RPMI7951 (cell line): Measurements from ENCODE around the gene TANC1. TPM values are rescaled to one million over a fixed set of nuclear protein-coding genes. Genes with fewer than 3 reads are reported as not detected.

ENCODE experiments used
- DNase-seq: peaks from one replicate; pipeline ENCODE4 v3.0.0-alpha.2; 2012; ENCODE audit warnings: low read depth
- total RNA-seq: library from RNA; depleted of rRNA; stranded (reverse); fragments of >200 nt; shearing (Covaris generic); gene quantifications from 2 replicates; pipeline ENCODE4 v1.2.3, GENCODE V29; 2014

TANC1 gene
- total RNA-seq, 1 experiment from 2014 or later: 24.4 TPM

DNA sequence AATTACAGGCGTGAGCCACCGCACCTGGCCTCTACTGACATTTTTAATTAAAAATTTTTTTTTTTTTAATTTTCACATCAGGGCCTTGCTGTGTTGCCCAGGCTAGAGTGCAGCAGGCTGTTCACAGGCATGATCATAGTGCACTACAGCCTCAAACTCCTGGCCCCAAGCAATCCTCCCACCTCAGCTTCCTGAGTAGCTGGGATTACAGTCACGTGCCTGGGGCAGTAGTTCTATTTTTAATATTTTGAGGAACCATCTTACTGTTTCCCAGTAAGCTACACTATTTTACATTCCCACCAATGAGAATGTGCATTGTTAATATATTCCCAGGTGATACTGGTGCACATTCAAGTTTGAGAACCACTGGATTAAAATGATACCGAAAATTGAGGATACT lies 225.4 kb downstream of the TANC1 start:
- no peak for DNase-seq

- no peak for DNase-seq
Measured at GRCh38 chr2:159194241-159194640, 225.8 kb downstream of the TANC1 start.

DNA sequence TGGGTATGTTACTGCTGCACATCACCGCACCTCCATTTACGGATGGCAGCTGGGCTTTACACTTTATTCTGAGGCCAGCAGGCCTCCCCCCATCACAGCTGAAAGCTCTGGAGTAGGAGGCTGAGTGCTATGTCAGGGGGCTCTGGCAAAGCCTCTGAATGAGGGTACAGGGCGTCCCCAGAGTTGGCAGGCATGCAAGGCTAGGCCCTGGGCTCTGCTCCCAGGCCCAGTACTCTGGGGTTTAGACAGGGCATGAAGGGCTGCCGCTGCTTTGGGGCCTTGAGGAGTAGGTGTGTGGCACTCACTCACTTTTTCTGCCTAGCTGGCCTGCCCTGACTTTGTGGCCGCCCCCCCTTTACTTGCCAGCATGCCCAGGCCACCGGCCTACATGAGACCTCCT lies 227.3 kb downstream of the TANC1 start:
- no peak for DNase-seq

GRCh38 chr2:159196393-159196925 lies 228.0 kb downstream of the TANC1 start:
- DNase-seq: no peak

DNA sequence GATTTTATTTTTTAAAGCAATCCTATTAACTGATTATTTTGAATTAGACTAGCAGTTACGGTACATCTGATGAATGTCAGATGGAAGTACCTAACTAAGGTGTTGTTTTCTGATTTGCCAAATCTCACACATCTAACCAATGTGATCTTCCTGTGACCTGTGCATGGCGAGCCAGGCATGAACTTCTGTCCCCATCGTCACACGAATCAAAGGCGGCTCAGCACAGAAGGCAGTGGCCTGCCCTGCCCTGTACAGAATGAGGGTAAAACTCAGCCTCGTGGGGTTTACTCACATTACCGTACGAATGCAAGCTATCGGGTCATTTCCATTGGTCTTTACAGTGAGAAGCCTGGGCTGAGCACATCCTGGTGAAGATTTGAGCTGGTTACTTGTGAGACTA lies 230.8 kb downstream of the TANC1 start:
- no peak for DNase-seq

DNA sequence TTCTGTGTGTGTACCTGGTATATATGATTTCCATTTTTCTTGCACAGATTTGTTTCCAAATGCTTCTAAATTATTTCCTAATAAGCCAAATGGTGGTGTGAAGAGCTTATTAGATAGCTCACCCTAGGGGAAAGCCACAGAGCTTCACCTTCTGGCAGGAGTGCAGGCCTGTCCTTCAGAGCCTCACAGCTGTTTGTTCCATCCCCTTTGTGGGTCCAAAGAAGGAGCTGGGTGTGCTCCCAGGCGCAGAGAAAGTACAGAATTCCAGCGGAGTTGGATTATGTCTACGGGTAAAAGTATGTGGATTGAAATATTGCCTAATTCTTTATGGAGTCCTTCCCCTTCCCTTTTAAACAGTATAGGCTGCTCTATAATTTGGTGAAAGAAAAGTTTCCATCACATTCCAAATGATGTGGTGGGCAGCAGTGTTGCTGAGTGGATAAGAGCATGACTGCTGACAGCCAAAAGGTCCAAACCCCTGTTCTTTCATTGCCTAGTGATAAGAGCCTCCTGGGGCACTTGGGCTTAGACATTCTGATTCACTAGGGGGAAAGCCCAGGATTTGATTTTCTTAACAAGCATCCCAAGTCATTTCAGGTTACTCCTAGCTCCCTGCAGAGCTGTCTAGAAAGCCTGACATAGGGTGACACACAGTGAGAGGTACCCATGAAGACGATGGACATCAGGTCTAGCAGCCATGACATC lies 231.5 kb downstream of the TANC1 start:
- DNase-seq: no peak

DNA sequence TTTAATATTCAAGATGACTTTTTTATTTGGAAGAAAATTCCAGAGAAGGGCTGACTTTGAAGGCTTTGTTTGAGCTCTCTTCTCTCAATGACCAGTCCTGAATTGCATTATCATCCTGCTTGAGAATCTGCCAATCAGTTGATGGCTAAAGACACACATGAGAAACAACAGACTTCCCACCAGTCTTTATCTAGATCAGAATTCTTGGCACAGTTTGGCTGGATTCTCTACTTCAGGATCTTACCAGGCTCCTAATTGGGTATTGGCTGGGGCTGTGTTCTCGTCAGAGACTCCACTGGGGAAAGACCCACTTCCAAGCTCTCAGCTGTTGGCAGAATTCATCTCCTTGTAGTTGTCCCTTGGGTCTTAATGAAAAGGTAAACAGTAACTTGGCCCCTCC lies 232.1 kb downstream of the TANC1 start:
- DNase-seq: no peak

DNA sequence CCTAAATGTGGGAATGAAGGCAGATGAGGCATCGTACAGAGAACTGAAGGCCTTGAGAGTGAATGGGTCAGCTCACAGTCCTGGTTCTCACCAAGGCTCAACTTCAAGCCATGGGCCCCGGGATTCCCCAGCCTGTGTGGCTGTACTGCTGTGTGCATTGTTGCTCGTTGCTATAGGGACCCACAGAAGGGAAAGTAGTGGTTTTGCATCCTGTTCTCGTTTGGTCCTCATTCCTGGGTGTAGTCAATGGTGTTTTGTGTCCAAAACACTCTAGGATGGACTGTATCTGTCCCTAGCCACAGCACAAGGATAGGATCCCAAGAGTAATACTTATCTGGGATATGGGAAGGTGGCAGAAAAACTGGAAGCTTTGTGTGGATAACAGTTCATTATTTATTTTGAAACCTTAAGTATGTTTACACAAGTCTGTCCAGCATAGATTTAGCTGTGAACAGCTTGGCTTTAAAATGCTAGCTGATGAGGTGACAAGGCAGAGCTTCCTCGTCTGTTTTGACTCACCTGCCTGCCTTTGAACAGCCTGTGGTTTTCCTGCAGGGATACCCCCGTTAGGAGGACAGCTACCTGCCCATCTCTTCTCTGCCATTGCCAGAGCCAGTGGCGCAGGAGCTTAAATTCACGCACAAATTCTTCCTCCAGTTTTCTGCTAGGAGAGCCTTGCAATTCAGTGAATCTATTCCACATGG lies 233.1 kb downstream of the TANC1 start:
- peak; percentile 45 for DNase-seq

GRCh38 chr2:159202568-159203071 lies 234.2 kb downstream of the TANC1 start:
- peak; percentile 95 for DNase-seq

DNA sequence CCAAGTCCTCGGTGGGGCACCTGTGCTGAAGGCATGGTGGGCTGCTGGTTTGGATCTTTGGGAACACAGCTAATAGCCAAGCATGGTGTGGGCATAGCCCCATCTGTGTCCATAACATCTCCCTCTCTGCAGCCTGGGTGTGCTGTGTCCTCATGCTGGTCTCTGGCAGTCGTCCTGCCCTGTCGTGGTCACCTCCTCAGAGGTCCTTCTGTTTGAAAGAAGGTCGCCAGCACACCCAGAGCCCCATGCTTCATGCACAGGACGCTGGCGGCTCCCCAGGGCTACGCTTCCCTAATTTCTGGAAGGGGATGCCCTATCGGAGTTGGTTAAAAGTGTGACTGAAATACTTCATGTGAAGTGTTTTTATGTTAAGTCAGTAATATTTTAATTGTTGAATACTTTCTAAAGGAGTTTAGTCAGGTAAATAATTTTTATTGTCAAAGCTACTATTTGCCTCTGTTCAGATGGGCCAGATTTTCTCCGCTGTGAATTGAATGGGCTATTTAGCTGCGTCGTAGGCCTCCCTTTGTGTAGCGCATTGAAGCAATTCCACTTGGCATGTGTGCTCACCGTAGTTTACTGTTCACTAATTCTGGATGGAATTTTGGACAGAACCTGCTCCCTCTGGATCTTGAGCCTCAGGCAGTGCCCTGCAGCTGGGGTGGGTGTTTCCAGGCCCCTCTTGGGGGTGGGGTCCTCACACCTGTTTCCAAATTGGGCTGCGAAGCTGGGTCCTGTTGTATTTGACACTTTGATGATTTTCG lies 236.1 kb downstream of the TANC1 start:
- no peak for DNase-seq

GRCh38 chr2:159206736-159207380 lies 238.4 kb downstream of the TANC1 start:
- no peak for DNase-seq

- peak; percentile 17 for DNase-seq
Measured at GRCh38 chr2:159208438-159208837, 240.0 kb downstream of the TANC1 start.

DNA sequence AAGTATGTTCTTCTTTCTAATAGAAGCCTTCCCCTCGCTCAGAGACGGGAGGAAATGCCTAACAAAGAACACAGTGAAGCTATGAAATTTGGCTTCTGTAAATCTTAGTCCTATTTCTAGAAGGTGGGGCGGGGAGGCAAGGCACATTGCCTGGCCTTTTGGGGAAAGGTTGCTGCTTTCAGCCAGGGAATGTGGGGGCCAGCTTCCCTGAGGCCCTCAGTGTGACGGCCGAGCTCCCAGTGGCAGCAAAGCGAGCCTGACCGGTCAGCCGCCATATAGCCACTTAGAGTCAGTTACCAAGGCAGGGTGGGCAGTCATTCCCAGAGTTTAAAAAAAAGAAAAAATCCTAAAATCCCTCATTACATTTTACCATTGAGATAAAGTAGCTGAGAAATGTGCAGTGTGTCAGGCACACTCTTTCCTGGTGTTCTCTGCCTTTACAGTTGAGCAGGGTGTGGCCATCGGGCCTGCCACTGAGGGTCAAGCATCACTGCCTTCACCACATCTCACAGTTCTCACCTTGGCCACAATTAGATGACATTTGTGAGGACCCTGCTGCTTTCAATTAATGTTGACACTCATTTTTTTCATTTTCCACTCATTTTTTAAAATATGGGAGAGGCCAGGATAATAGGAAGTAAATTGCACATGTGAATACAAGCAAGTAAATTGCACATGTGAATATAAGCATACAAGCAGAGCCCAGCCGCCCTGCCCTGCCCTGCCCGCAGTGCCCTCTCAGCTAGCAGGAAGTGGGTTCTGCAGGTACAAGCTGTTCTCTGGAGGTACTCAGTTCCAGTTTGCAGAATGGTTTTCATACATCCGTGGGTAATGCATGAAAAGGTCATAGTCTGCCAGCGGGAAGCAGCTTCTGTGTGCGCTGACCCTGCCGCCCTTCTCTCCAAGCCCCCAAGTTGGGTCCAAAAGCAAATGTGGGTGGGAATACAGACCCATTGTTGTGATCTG lies 241.2 kb downstream of the TANC1 start:
- no peak for DNase-seq

DNA sequence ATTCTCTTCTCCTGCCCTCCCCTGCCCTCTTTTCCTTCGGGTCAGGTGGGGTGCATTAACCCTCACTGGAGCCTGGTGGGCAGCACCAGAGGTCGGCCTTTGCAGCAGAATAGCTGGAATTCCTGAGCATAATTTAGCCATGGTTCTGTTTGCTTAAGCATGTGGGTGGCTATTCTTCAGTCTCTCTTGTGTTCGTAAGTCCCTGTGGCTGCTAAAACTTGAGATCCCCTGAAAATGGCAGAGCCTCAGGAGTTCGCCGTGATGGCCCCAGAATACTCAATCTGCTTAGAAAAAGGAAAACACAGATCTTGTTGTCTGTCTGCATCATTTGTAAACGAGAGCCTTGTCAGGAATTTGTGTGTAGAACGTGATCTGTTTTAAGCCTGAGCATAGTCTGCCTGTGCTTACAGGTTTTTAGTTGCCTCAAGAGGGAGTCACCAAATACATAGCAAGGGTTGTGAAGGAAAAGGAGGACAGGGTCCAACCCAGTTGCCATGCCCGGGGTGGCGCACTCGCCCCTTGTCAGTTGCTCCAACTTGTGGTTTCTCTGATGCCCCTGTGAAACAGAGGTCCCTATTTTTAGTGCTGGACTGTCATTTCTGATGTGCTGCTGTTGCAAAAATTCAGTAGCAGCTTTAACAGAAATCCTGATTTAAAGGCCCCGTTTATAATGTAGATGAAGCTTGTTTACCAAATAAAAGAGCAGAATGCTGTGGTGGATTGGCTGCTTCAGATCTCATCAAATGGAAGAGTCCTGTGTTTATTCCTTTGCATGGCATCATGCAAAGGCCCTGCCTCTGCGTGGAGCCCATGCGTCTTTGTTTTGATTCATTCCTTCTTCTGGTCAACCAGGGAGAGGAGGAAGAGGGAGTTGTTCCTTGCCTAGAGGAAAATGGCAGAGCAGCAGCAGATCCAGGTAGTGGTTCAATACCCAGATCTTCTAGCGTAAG lies 243.3 kb downstream of the TANC1 start:
- no peak for DNase-seq

DNA sequence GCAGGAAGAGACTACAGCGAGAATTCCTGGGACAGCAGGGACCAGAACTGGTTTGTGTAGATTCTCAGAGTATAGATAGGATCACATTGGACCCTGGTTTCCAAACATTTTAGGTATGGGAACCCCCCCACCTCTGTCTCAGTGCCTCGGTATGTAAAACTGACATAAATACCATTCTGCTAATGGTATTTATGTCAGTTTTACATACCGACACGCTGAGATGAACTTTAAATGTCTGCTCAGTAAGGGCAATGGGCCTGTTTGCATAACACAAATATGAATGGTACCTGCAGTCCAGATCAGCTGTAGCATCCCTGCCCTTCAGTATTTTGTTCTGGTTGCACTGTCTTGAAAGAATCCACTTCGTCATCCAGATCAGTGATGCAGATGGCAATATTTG lies 244.9 kb downstream of the TANC1 start:
- no peak for DNase-seq

DNA sequence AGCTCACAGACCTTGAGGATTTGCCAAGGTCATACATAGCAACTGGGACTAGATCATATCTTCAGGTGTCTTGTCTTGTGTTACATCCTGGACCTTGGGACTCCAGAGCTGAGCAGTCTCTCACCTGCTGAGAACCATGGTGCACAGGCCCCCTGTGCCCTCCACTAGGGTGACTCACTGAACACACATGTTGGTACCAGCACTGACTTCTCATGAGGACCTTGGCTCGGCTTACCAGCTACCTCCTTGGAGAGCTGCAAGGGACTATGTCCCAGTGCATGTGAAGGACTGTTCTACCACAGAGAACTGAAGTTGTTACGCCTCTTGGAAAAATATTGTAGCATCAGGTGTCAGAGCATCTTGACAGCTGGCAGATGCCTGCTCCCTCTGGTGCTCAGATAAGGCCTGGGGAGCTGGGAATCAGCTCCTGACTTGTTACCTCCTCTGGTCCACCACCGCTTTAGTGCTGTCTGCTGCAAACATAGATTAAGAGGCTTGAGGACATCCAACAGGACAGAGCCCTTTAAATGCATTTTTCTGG lies 246.0 kb downstream of the TANC1 start:
- DNase-seq: no peak

- no peak for DNase-seq
Measured at GRCh38 chr2:159215116-159215515, 246.7 kb downstream of the TANC1 start.

DNA sequence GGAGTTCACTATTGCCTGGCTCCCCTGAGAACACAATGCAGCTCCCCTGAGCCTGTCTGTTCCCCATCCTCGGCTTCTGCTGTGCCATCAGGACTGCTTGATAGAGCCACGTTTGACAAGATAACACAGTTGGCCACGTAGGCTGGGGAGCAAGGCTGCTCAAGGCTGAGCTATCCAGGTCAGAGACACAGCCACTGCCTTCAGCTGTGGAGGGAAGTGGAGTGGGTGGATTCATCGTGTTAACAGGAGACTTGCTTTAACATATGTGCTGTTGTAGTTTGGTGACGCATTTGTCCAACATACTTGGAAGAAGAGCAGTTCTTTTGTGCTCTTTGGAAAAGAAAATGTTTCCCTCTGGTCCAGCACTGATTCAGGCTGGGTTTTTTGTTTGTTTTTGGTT lies 249.2 kb downstream of the TANC1 start:
- DNase-seq: no peak

- no peak for DNase-seq
Measured at GRCh38 chr2:159218389-159218788, 249.9 kb downstream of the TANC1 start.
